ENCODE measurements around the gene TUBA1C.
"Not testable (repeated sequence)": the region's sequence is repeated elsewhere in the genome, so short reads cannot be mapped to it uniquely, and the experiment has no call there.

TUBA1C gene

GRCh38 chr12:49264873-49265792, at the start of gene TUBA1C:
TUBA1C (plus strand) TSS chr12:49265082; CDS start chr12:49265182, 100 bp downstream.
- DNase-seq: peak; percentile 80

GRCh38 chr12:49219417-49220026, 45.4 kb upstream of the TUBA1C start:
- DNase-seq: no peak

DNA sequence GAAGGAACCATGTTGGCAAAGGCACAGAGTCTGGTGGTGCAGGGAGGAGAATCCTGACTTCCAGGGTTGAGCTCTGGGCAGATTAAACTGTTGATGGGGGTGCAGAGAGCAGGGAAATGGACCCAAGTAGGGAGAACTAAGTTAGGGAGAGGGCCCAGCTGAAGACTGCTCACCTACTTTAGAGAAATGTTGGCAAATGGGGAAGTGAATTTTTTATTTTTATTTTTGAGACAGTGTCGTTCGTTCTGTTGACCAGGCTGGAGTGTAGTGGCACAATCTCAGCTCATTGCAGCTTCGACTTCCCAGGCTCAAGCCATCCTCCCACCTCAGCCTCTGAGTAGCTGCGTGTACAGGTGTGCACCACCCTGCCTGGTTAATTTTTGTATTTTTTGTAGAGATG, 43.9 kb upstream of the TUBA1C start:
- DNase-seq: no peak

DNA sequence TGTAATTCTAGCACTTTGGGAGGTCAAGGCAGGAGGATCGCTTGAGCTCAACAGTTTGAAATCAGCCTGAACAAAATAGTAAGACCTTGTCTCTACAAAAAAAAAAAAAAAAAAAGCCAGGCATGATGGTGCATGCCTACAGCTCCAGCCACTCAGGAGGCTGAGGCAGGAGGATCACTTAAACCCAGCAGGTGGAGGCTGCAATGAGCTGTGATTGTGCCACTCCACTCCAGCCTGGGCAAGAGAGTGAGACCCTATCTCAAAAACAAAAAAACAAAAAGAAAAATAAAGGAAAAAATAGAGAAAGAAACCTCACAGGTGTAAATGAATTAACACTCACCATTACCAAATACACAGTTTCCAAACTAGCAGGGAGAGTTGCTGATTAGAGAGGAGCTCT, 41.8 kb upstream of the TUBA1C start:
- DNase-seq: no peak

GRCh38 chr12:49223590-49224369, 41.1 kb upstream of the TUBA1C start:
- DNase-seq: no peak

DNA sequence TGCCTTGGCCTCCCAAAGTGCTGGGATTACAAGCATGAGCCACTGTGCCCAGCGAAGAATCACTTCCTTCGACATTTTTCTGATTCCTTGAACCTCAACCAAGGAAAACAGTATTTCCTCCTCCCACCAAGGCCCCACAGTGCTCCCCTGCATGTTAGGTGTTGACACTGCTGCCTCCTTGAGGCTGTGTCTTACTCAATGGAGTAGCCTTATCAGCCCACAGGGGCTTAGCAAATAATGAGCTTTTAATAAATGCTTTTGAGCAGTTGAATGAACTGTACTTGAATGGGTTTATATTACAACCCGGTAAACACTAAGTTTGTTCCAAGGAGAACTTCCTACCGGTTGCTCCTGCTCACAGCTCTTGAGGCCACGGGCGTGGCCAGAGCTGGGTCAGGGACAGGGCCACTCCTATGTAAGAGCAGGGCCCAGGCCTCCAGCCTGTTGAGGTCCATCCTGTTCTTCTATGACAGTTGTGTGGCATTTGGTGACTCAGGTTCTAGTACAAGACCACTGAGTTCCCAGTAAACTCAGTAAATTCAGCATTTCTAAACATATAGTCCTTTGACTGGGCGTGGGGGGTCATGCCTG, 39.2 kb upstream of the TUBA1C start:
- DNase-seq: no peak

GRCh38 chr12:49227713-49228112, 37.2 kb upstream of the TUBA1C start:
- no peak for DNase-seq

GRCh38 chr12:49228653-49229052, 36.2 kb upstream of the TUBA1C start:
- no peak for DNase-seq

- DNase-seq: no peak
These were observed 34.6 kb upstream of the TUBA1C start for GRCh38 chr12:49230176-49230804.

DNA sequence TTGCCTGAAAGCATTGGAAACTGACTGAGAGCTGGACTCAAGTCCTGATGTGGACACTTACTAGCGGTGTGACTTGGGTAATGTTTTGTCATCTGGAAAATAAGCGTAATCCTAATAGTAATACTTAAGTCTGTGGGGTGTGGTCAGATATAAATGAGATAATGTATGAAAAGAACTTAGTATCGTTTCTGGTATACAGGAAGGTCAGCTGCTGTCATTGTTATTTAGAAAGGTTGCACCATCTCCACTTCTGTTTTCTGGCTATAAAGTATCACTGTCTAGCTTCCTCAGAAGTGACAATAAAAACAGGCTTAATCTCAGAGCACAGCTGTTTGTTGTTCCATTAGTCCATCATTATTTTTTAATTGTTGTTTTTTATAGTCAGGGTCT, 34.1 kb upstream of the TUBA1C start:
- no peak for DNase-seq

DNA sequence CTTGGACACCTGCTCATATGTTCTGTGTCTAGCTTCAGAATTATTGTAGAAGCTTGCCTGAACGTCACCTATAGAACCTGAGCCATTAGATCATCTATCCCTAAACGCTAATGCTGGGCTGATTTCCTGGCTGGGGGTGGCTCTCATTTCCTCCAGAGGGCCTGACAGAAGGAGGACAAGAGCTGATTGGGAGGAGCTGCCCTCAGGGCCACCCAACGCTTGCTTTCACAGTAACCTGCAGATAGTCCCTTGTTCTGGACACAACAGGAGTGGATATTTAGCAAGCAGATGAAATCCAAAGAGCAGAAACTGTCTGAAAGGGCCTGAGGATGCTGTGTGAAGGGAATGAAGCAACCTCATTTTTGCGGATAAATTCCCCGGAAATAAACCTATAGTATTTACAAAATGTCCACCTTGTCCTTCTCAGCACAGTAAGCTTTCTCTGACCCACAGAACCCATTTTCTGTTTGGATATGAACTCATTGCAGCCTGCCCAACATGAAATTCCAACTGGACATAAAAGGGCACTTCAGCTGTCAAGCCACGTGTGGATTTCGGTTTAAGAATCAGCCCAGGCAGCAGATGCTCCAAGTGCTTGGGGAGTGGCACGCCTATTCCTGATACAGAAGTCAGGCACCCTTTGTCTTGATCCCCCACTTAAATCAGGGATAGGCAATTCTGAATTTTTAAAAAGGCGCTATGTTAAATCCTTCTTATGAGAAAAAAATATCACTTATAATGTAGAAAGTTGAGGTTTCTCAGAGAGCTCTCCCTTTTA, 32.8 kb upstream of the TUBA1C start:
- DNase-seq: no peak

DNA sequence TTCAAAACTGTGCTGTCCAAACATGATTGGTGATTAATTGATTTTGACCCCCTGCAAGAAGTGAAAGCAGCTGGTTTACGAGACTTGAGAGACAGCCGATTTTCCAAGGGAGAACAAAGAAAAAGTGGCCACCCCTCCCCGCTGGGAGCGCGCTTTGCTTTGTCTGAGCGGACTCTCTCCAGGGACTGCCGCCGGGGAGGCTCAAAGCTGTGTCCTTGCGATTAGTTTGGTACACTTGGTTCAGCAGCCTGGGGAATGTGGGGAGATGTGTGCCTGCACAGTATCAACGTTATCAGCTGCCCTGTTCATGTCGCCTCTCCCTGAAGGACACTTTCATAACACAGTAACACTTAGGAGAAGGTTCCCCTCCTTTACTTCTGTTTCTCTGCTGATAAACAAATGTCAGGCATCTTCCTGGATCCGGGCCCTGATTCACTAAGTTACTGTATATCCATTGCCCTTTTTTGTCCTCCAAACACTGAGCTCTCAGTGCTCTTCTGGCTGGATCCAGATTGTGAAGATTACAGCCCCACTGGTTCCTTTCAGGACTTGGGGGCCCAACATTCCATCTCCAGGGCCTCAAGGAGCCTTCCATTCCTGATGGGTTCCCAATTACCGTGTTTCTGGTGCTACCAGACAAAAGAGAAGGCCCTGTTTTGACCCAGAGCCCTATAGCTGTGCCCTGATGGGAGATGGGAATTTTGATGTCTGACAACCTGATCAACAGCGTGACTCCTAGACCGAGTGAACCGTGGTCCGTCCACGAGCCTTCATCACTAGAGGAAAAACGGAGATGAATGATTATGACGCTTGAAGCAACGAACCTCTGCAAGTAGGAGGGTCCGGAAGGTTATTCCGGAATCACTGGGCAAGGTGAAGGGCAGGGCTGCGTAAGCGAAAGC, 31.7 kb upstream of the TUBA1C start:
- DNase-seq: no peak

DNA sequence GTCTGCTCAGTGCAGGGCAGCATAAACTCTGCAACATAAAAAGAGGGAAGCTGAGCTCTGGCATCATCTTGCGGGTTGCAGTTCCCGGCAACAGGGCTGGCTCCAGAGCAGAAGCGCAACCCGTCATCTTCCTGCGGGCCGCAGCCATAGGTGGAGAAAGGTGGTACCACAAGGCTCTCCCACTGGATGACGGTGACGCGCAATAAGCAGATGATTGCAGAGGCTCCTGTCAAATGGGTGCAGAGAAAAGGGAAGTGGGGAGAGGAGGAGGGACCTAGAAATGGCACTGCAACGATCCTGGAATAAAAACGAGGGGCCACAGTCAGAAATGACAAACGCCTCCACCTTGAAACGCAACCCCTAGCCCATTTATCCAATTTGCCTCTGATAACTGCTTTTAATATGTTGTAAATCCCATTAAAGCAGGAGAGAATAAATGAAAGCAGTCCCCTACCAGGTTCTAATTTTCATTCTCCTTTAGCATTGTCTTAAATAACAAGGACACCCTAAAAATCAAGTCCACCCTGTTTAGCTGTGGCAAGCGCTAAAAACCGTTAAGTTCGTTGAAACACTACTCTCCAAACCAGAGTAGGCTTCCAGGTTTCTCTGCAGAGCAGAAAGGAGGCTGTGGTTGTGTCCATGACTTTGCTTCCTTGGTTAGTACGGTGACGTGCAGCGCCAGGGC, 30.9 kb upstream of the TUBA1C start:
- no peak for DNase-seq

DNA sequence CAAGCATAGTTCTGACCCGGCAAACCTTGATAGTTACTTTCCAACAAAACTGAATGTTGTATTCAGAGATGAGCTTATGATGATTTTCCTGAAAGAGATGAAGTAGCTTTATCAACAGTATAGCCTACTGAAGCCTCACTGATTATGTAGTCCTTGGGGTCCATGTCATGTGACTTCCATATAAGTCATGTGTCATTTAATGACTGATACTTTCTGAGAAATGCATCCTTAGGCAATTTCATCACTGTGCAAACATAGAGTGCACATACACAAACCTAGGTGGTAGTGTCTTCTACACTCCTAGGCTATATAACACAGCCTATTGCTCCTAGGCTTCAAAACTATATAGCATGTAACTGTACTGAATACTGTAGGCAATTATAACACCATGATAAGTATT, 28.5 kb upstream of the TUBA1C start:
- no peak for DNase-seq

DNA sequence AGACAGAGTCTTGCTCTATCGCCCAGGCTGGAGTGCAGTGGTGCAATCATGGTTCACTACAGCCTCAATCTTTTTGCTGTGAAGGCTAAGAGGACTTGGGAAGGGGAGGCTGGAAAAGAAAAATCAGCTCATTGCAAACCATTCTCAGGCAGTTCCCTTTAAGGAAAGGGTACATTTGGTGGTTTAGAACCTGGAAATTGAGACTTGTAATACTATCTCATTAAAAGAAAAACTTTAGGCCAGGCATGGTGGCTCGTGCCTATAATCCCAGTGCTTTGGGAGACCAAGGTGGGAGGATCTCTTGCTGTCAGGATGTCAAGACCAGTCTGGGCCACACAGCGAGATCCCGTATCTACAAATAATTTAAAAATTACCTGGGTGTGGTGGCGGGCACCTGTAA, 21.3 kb upstream of the TUBA1C start:
- no peak for DNase-seq

DNA sequence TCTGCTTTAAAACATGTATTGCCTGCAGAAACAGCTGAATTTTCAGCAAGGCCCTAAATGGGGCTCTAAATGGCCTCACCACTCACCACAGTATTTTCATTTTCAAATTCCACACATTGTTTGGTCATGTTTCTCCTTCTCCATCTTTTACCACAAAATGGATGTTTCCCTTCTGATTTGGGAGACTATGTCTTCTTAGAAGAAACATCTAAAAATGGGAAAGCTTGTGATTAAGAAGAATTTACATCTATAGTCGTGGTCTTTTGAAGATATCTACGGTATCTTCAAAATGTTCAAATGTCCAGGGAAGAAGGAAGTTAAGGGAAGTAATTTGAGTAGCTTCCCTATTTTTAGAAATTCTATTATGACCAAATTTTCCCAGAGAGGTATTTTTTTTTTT, 20.7 kb upstream of the TUBA1C start:
- no peak for DNase-seq

DNA sequence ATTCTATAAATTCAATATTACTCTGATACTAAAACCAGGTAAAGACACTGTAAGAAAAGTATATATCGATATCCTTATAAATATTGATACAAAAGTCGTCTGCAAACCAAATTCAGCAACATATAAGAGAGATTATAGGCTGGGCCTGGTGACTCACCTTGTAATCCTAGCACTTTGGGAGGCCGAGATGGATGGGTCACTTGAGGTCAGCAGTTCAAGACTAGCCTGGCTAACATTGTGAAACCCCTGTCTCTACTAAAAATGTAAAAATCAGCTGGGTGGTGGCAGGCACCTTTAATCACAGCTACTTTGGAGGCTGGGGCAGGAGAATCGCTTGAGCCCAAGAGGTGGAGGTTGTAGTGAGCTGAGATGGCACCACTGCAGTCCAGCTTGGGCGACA, 13.5 kb upstream of the TUBA1C start:
- DNase-seq: no peak

- no peak for DNase-seq
These were observed 11.8 kb upstream of the TUBA1C start for GRCh38 chr12:49253033-49253623.

- not testable (repeated sequence) for DNase-seq
These were observed 9.4 kb upstream of the TUBA1C start for GRCh38 chr12:49255456-49255855.

Data from NK-92 treated with Interleukin-12 subunit alpha and Interleukin-12 subunit beta, amount 100 ng/mL, for 24 hours (cell line).